K562 (cell line): ENCODE results near the gene SLC22A23. TPM values are rescaled to one million over a fixed set of nuclear protein-coding genes. Genes with fewer than 3 reads are reported as not detected.
A peak's percentile ranks its signal among the peaks of the same experiment; 100 is the strongest.

Experiments
- ARID1B ChIP-seq: fragments of 450-650 bp; IDR thresholded peaks from 2 replicates; pipeline ENCODE4 v1.6.1; 2016; ENCODE audit warnings: antibody characterized with exemption, mild to moderate bottlenecking, inconsistent platforms
- CBFA2T2 ChIP-seq: fragments of 450-650 bp; conservative IDR thresholded peaks from 2 replicates; pipeline ENCODE4 v1.6.1; 2017; ENCODE audit warnings: mild to moderate bottlenecking
- CCAR2 ChIP-seq: fragments of 200-400 bp; formaldehyde crosslinking; IDR thresholded peaks from 2 replicates; pipeline ENCODE4 v1.6.1; 2017; ENCODE audit warnings: mild to moderate bottlenecking, low read depth, low read length
- CREB1 ChIP-seq, 2 experiments: sonication (generic) in 1 of 2; formaldehyde crosslinking in 1 of 2; IDR thresholded peaks; 2 replicates each; pipeline versions ENCODE4 v1.6.1 to v1.8.0; 2012 to 2022; ENCODE audit warnings: inconsistent platforms in 1 of 2, mild to moderate bottlenecking in 1 of 2, missing genetic modification reagents in 1 of 2, moderate library complexity in 1 of 2
- DMBX1 ChIP-seq: fragments of 250-450 bp; sonication (Bioruptor Pico); IDR thresholded peaks from 2 replicates; pipeline ENCODE4 v1.8.0; 2022; ENCODE audit warnings: inconsistent platforms, mild to moderate bottlenecking, moderate library complexity, borderline replicate concordance
- EHMT2 ChIP-seq: fragments of 450-650 bp; IDR thresholded peaks from 2 replicates; pipeline ENCODE4 v1.6.1; 2018; ENCODE audit warnings: antibody characterized with exemption
- ELK3 ChIP-seq: fragments of 450-650 bp; formaldehyde crosslinking; IDR thresholded peaks from 2 replicates; pipeline ENCODE4 v1.4.0; 2020; ENCODE audit warnings: mild to moderate bottlenecking
- GATAD2B ChIP-seq: fragments of 450-650 bp; IDR thresholded peaks from 2 replicates; pipeline ENCODE4 v1.6.1; 2017; ENCODE audit warnings: mild to moderate bottlenecking, borderline replicate concordance
- HMBOX1 ChIP-seq: sonication (generic); IDR thresholded peaks from 2 replicates; pipeline ENCODE4 v1.6.1; 2016
- HSF4 ChIP-seq: fragments of 250-450 bp; sonication (Bioruptor Pico); IDR thresholded peaks from 2 replicates; pipeline ENCODE4 v2.1.2; 2022; ENCODE audit warnings: mild to moderate bottlenecking, moderate library complexity, borderline replicate concordance
- MAFG ChIP-seq: fragments of 450-650 bp; conservative IDR thresholded peaks from 2 replicates; pipeline ENCODE4 v1.6.1; 2016; ENCODE audit warnings: missing genetic modification characterization, missing compliant biosample characterization
- MTF1 ChIP-seq: fragments of 250-450 bp; sonication (Bioruptor Pico); IDR thresholded peaks from 2 replicates; pipeline ENCODE4 v1.9.0; 2021; ENCODE audit warnings: moderate library complexity, mild to moderate bottlenecking, inconsistent platforms, borderline replicate concordance
- POLR2AphosphoS5 ChIP-seq: IDR thresholded peaks from 2 replicates; pipeline ENCODE4 v1.6.1; 2011; ENCODE audit warnings: mild to moderate bottlenecking, low read depth, low read length, moderate library complexity; ENCODE audit not compliant: control insufficient read depth, insufficient read depth
- RBFOX2 ChIP-seq: fragments of 200-400 bp; formaldehyde crosslinking; IDR thresholded peaks from 2 replicates; pipeline ENCODE4 v1.6.1; 2017; ENCODE audit warnings: low read depth, mild to moderate bottlenecking, low read length, moderate library complexity
- ZFPM2 ChIP-seq: fragments of 250-450 bp; sonication (Bioruptor Pico); IDR thresholded peaks from 2 replicates; pipeline ENCODE4 v1.5.1; 2022; ENCODE audit warnings: mild to moderate bottlenecking
- ZNF583 ChIP-seq: fragments of 250-450 bp; sonication (Bioruptor Pico); IDR thresholded peaks from 2 replicates; pipeline ENCODE4 v1.4.0; 2020
- ZNF75A ChIP-seq: fragments of 450-650 bp; formaldehyde crosslinking; IDR thresholded peaks from 2 replicates; pipeline ENCODE4 v1.4.0; 2020; ENCODE audit warnings: mild to moderate bottlenecking
- ZNF764 ChIP-seq: fragments of 250-450 bp; sonication (Bioruptor Pico); IDR thresholded peaks from 2 replicates; pipeline ENCODE4 v1.4.0; 2020; ENCODE audit warnings: low read depth, mild to moderate bottlenecking, moderate library complexity
- polyA plus RNA-seq, 8 experiments: library from polyadenylated mRNA; depleted of rRNA in 4 of 8; stranded (reverse) in 5 of 8; unstranded in 3 of 8; fragments of >200 nt; fragmentation: Nextera tagmentation in 2 of 8; fragmentation: Illumina TruSeq in 1 of 8; extraction: Ambion mirVana in 2 of 8; extraction: Trizol in 1 of 8; gene quantifications; 2 replicates each; pipeline versions ENCODE4 v1.2.1 to v1.2.3, GENCODE V29; 2011 to 2014; ENCODE audit warnings: inconsistent platforms in 1 of 8, missing spikeins in 1 of 8
- total RNA-seq, 7 experiments: library from RNA; depleted of rRNA in 6 of 7; stranded (reverse); fragments of >200 nt in 6 of 7; fragmentation: Illumina TruSeq in 2 of 7; extraction: Trizol in 2 of 7; gene quantifications; 2 replicates each; pipeline versions ENCODE4 v1.2.1 to v1.2.3, GENCODE V29; 2011 to 2021; ENCODE audit warnings: low replicate concordance in 1 of 7
- TF ChIP-seq, protein P1 (sequence below): fragments of 450-650 bp; IDR thresholded peaks from 2 replicates; pipeline ENCODE4 v1.6.1; 2016; ENCODE audit warnings: borderline replicate concordance
- TF ChIP-seq, protein P2 (sequence below): sonication (generic); formaldehyde crosslinking; IDR thresholded peaks from 2 replicates; pipeline ENCODE4 v1.8.0; 2022; ENCODE audit warnings: missing genetic modification reagents, mild to moderate bottlenecking, borderline replicate concordance
- TF ChIP-seq, protein P3 (sequence below): conservative IDR thresholded peaks from 2 replicates; pipeline ENCODE4 v1.6.1; 2011; ENCODE audit warnings: low read depth, mild to moderate bottlenecking, low read length; ENCODE audit not compliant: control insufficient read depth

Gene SLC22A23
- total and polyA plus RNA-seq, 9 of the 15 experiments (the other 6 are each of a cell fraction or from before 2014, with no cell fraction given): 0.30 to 8.7 (median 2.5) TPM

DNA sequence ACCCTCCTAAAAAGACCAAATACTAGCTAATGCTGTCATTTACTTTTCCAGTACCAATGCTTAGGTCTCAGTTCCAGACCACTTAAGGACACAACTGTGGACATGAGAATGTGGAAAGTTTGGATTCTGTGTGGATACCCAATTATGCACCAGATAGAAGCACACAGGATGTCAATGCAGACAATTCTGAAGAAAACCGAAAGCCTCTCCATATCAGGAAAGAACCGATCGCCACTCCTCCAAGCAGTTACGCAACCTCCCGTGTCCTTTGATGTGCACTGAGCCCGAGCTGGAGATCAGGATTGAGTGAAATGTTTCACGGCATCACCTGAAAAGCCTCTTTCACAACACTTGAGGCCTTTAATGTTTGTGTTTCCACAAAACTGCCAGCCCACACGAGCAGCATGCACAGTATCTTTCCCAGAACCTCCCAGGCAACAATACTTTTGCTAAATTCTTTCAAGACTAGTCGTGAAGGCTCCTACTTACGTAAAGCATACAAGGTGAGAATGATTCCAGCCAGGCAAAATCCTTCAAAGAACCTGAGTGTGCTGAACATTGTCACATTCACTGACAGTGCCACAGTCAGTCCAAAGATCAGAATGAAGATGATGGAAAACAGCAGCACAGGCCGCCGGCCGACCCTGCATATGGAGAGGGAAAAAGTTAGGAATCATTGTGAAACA, 47.0 kb downstream of the SLC22A23 start (continued):
- TF ChIP-seq ZNF583: no peak
- no peak for TF ChIP-seq CCAR2
- TF ChIP-seq ZNF764: no peak
- TF ChIP-seq, protein P1, sequence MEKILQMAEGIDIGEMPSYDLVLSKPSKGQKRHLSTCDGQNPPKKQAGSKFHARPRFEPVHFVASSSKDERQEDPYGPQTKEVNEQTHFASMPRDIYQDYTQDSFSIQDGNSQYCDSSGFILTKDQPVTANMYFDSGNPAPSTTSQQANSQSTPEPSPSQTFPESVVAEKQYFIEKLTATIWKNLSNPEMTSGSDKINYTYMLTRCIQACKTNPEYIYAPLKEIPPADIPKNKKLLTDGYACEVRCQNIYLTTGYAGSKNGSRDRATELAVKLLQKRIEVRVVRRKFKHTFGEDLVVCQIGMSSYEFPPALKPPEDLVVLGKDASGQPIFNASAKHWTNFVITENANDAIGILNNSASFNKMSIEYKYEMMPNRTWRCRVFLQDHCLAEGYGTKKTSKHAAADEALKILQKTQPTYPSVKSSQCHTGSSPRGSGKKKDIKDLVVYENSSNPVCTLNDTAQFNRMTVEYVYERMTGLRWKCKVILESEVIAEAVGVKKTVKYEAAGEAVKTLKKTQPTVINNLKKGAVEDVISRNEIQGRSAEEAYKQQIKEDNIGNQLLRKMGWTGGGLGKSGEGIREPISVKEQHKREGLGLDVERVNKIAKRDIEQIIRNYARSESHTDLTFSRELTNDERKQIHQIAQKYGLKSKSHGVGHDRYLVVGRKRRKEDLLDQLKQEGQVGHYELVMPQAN: no peak
- no peak for TF ChIP-seq RBFOX2
- no peak for TF ChIP-seq MTF1 (CRISPR knock-in tag)
- TF ChIP-seq, protein P2, sequence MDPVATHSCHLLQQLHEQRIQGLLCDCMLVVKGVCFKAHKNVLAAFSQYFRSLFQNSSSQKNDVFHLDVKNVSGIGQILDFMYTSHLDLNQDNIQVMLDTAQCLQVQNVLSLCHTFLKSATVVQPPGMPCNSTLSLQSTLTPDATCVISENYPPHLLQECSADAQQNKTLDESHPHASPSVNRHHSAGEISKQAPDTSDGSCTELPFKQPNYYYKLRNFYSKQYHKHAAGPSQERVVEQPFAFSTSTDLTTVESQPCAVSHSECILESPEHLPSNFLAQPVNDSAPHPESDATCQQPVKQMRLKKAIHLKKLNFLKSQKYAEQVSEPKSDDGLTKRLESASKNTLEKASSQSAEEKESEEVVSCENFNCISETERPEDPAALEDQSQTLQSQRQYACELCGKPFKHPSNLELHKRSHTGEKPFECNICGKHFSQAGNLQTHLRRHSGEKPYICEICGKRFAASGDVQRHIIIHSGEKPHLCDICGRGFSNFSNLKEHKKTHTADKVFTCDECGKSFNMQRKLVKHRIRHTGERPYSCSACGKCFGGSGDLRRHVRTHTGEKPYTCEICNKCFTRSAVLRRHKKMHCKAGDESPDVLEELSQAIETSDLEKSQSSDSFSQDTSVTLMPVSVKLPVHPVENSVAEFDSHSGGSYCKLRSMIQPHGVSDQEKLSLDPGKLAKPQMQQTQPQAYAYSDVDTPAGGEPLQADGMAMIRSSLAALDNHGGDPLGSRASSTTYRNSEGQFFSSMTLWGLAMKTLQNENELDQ (CRISPR knock-in tag): no peak
- TF ChIP-seq POLR2AphosphoS5: no peak
- no peak for TF ChIP-seq ZFPM2 (CRISPR knock-in tag)
- no peak for TF ChIP-seq DMBX1 (CRISPR knock-in tag)
- TF ChIP-seq HMBOX1: peak; percentile 37
- no peak for TF ChIP-seq ZNF75A (CRISPR knock-in tag)
- TF ChIP-seq ARID1B: peak; percentile 71
- 0 out of 2 replicates have a peak, but pooled peaks have one; percentile 10 for TF ChIP-seq CREB1 (IDR thresholded peaks at IDR 0.05)
- no peak for TF ChIP-seq CREB1 (CRISPR knock-in tag; IDR thresholded peaks at IDR 0.05)
- TF ChIP-seq, protein P3, sequence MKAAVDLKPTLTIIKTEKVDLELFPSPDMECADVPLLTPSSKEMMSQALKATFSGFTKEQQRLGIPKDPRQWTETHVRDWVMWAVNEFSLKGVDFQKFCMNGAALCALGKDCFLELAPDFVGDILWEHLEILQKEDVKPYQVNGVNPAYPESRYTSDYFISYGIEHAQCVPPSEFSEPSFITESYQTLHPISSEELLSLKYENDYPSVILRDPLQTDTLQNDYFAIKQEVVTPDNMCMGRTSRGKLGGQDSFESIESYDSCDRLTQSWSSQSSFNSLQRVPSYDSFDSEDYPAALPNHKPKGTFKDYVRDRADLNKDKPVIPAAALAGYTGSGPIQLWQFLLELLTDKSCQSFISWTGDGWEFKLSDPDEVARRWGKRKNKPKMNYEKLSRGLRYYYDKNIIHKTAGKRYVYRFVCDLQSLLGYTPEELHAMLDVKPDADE: no peak
- TF ChIP-seq EHMT2: 0 out of 2 replicates have a peak, but pooled peaks have one; percentile 32
- no peak for TF ChIP-seq MAFG
- TF ChIP-seq CBFA2T2: 0 out of 2 replicates have a peak, but pooled peaks have one; percentile 9
- TF ChIP-seq ELK3 (CRISPR knock-in tag): no peak
- TF ChIP-seq HSF4: no peak
- TF ChIP-seq GATAD2B: no peak
